ENCODE data around the gene DCN.

The DCN gene

DNA sequence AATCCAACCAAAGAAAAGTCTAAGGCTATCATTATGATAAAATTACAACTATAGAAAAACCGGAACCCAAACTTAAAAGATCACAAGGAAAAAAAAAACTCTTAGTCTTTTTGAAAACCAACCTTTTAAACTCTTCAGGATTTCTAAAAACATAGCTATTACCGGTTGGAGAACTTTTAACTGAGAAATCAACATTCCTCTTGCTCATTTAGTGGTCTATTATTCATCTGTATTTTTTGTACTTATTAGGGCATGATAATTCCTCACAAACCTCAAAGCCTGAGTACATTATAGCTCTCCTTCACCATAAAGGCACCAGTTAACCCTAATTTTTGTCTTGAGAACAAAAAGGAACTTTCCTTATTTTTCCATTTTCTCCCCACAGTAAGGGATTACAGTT is 81.7 kb downstream of the DCN start:
- DNase-seq (ENCODE audit: low spot score) = no peak

DNA sequence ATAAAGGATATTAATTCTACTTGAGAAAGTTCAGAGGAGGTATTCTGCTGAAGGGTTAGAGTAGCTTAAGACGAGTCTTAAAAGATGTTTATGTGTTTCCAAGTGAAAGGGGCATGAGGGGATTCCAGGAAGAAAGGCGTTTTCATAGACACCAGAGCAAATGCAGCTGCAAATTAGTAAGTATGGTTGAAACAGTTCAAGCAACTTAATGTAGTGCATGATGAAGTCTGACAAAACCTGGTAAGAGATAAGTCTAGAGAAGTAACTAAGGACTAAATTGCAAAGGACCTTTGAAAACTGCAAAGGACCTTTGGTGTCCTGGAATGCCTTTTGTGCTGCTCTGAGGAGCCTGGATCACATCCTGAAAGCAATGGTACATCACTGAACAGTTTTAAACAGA is 82.8 kb downstream of the DCN start:
- no peak for DNase-seq (ENCODE audit: low spot score)

DNA sequence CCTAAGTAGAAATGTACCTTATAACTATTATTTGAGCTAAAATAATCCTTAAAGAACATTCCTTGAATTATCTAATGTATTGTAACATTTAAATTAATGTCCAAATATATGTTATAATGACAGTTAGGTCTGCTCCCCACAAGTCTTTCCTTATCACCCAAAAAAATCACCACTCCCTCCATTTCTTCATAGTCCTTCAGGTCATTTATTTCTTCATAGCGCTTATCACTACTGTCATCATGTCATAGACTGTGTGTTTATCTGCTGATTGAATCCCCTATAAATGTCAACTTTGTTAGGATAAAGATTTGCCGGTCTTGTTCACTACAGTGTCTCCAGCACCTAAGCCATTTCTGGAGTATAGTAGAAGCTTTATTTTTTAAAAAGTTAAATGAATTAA is 83.3 kb downstream of the DCN start:
- no peak for DNase-seq (ENCODE audit: low spot score)

DNA sequence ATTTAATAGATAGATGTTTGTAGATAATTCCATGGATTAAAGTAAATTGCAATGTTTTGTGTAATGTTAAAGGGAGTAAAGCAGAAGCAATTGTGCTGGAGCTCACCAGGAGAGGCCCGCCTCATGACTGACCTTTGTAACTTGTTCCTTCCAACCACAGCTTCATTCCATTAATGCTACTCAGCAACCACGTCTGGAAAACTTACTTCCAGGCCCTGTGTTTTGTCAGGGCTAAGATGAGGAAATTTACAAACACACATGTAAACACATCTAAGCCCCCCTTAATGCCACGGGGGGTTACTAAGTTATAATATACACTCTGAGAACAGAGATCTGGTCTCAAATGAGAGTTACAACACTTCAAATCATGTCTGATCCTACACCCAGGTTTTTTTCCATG is 83.7 kb downstream of the DCN start:
- no peak for DNase-seq (ENCODE audit: low spot score)

DNA sequence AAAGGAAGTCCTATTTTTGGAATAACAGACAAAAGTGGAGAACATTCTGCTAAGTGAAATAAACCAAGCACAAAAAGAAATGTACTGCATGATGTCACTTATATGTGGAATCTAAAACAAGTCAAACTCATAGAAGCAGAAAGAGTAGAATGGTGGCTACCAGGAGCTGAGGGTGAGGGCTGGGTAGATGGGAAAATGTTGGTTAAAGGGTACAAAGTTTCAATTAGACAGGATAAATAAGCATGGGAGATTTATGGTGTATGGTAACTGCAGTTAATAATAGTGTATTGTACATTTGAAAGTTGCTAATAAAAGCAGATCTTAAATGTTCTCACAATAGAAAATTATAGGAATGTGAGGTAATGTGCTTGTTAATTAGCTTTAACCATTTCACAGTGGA is 84.2 kb downstream of the DCN start:
- DNase-seq (ENCODE audit: low spot score) = no peak

DNA sequence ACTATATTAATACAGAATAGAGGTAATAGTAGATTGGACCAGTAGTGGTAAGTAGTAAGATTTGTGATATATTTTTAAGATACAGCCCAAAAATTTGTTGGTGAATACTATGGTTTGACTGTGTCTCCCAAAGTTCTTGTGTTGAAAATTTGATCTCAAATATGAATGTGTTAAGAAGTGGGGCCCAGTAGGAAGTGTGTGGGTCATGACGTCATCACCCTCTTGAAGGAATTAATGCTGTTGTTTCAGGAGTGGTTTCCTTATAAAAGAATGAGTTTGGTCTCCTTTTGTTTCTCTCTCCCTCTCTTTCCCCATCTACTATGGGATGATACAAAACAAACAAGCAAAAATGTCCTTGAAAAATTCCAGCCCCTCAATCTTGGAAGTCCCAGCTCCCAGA is 87.7 kb downstream of the DCN start:
- no peak for DNase-seq (ENCODE audit: low spot score)

DNA sequence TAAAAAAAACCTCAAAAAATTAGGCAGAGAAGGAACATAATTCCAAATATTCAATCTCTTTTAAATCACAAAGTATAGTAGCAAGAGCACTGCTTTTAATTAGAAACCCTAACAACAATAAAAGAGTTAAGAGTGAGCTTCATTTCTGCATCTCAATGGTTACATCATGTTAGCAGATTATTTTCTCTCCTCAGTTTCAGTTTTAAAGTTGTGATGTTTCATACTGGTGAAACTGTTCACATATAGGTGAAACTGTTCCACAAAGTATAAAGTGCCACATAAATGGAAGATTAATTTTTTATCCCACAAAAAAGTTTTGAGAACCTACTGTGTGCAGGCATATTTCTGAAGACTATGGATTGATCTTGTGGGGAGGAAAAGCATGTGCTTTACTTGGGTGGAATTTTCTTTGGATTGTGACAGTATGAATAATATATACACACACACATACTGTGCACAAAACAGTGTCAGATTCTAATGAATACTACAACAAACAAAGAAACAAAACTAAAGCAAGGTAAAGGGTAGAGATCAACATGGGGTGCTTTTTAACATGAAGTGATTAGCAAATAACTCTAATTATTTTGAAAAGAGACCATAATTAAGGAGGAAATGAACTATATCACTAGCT is 88.5 kb downstream of the DCN start:
- no peak for DNase-seq (ENCODE audit: low spot score)

DNA sequence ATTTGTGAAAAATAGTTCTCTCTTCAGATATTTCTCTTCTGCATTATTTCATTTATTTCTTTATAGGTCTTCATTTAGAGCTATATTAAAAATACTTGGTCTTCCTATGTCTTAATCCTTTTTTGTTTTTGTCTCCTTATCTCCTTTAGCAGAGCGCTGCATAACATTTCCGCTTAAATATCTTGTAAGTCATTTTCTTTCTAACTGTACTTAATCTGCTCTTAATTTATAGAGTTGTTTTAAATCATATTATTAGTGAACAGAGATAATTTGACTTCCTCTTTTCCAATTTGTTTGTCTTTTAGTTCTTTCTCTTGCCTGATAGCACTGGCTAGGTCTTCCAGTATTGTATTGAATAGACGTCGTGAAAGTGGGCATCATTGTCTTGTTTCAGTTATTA is 89.3 kb downstream of the DCN start:
- DNase-seq (ENCODE audit: low spot score) = no peak

DNA sequence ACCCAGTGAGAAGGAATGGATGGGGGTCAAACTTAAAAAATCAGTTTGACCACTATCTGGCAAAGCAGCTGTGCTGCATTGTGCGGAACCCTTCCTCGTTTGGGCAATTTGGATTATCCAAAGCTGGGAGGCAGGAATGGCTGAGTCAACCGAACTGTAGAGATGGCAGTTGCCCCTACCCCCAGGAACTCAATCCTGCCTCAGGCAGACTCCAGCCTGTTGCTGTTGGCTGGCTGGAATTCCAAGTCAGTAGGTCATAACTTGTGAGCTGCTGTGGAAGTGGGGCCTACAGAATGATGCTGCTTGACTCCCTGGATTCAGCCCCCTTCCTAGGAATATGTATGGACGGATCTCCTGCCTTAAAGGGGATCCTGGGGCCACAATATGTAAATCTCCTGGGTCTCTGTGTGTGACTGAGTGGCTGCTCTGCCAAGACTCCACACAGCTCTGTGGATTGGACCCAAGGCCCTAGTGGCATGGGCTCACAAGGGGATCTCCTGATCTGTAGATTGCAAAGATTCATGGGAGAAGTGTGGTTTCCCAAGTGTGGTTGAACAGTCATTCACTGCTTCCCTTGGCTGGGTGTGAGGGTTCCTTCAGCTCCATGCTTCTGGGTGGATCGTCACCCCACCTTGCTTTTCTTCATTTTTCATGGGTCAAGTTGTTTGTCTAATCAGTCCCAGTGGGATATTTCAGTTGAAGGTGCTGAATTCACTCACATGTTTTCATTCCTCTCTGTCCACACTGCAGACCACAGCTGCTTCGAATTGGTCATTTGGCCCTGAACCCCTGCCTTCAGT is 90.5 kb downstream of the DCN start:
- no peak for DNase-seq (ENCODE audit: low spot score)

All from ecto neural progenitor cell (in vitro differentiated cells).